Stomach (tissue), 9 donors: Measurements from ENCODE around the gene TANGO6. TPM values are rescaled to one million over a fixed set of nuclear protein-coding genes. Genes with fewer than 3 reads are reported as not detected.

Source experiments
- DNase-seq, 2 donors: peaks; one replicate each; pipeline versions ENCODE4 v3.0.0 to v3.0.0-alpha.2; 2013 to 2019
- H3K27ac ChIP-seq, 5 donors: fragments of 200-600 bp in 4 of 5; sonication (generic) in 4 of 5; one replicate each; pipeline ENCODE4 v1.5.1; 2013 to 2019; ENCODE audit warnings: mild to moderate bottlenecking in 1 of 5, moderate library complexity in 1 of 5
- H3K27me3 ChIP-seq, 3 donors: fragments of 200-600 bp; sonication (generic); one replicate each; pipeline ENCODE4 v1.5.1; 2017 to 2019; ENCODE audit warnings: mixed run types in 1 of 3
- H3K36me3 ChIP-seq, 4 donors: fragments of 200-600 bp; sonication (generic); 1 replicate in 3 of 4; 2 replicates in 1 of 4; pipeline ENCODE4 v1.5.1; 2016 to 2019
- H3K4me1 ChIP-seq, 4 donors: fragments of 200-600 bp; sonication (generic); one replicate each; pipeline ENCODE4 v1.5.1; 2016 to 2019
- H3K4me3 ChIP-seq, 4 donors: fragments of 200-600 bp; sonication (generic) in 3 of 4; one replicate each; pipeline ENCODE4 v1.5.1; 2016 to 2019; ENCODE audit warnings: mild to moderate bottlenecking in 1 of 4
- H3K9me3 ChIP-seq, 4 donors: fragments of 200-600 bp; sonication (generic); one replicate each; pipeline ENCODE4 v1.5.1; 2016 to 2019
- EP300 ChIP-seq: sonication (generic); formaldehyde crosslinking; IDR thresholded peaks from one replicate; pipeline ENCODE4 v1.6.1; 2017; ENCODE audit warnings: antibody characterized with exemption
- POLR2A ChIP-seq, 4 donors: fragments of 450-650 bp; IDR thresholded peaks; one replicate each; pipeline ENCODE4 v1.6.1; 2016; ENCODE audit warnings: antibody characterized with exemption in 4 of 4, control low read depth in 2 of 4, mild to moderate bottlenecking in 1 of 4, moderate library complexity in 1 of 4
- POLR2AphosphoS5 ChIP-seq, 3 donors: sonication (generic); formaldehyde crosslinking; IDR thresholded peaks; one replicate each; pipeline ENCODE4 v1.6.1; 2016; ENCODE audit warnings: antibody characterized with exemption in 3 of 3
- WGBS, 5 donors: extraction: QIAGEN DNeasy Blood & Tissue Kit in 3 of 5; methylation state at CpG; one replicate each; pipeline versions ENCODE4 v1.1.5 to v1.1.7; 2013 to 2018; 5-methylcytosine and 5-hydroxymethylcytosine counted together
- intact Hi-C: fragments of 100-400 bp; cut with DNase I; formaldehyde crosslinking; loops from one replicate; pipeline ENCODE4 v1.15.1; 2023; ENCODE audit warnings: low total_unique reads
- polyA plus RNA-seq, 3 donors: library from polyadenylated mRNA; stranded (reverse); fragments of 200-250 nt; gene quantifications; one replicate each; pipeline ENCODE4 v1.2.3, GENCODE V29; 2013
- total RNA-seq, 5 donors: library from RNA; depleted of rRNA; stranded (reverse); fragments of >200 nt; gene quantifications; one replicate each; pipeline versions ENCODE4 v1.1.0 to v1.2.3, GENCODE V29; 2014 to 2016
- TF ChIP-seq, protein P1 (sequence below), 7 experiments: fragments of 450-650 bp in 4 of 7; fragments of 200-600 bp in 3 of 7; sonication (generic) in 3 of 7; IDR thresholded peaks; one replicate each; pipeline ENCODE4 v1.5.1; 2016 to 2019; ENCODE audit warnings: antibody characterized with exemption in 7 of 7, control low read depth in 2 of 7, mild to moderate bottlenecking in 1 of 7
- donor health status: healthy with polysubstance abuse.
- donor health status: Bipolar disorder and iron deficiency.
- donor health status: healthy.

TANGO6 gene
- total and polyA plus RNA-seq, 8 donors: 2.2 to 32.7 (median 11.4) TPM

DNA sequence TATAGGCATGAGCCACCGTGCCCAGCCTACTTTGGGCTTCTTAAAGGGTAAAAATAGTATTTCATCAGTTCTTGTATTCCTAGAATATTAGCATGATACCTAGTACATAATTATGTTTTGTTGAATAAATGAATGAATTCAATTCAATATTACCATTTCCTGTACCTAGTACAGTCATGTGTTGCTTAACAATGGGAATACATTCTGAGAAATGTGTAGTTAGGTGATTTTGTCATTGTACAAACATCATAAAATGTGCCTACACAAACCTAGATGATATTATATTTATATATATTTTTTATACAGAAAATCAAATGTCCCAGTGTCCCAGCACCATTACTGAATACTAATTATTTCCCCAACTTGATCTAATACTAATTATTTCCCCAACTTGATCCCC, 176.5 kb downstream of the TANGO6 start:
- Histone ChIP-seq H3K4me1 (peaks cover 0 to 6% (median 3%) of the 10 kb centered on the region in 4 donors), H3K27me3 (no peaks in the 10 kb centered on the region), H3K9me3 (no peaks in the 10 kb centered on the region), H3K27ac (no peak overlapping the region), H3K36me3 (peaks cover 3 to 26% (median 18%) of the 10 kb centered on the region in 4 donors), H3K4me3 (no peak overlapping the region)
- intact Hi-C loops: no loop called here
- TF ChIP-seq POLR2A (IDR thresholded peaks at IDR 0.05): no peak
- no peak for TF ChIP-seq EP300
- no peak for TF ChIP-seq POLR2AphosphoS5 (IDR thresholded peaks at IDR 0.05)
- TF ChIP-seq, protein P1, sequence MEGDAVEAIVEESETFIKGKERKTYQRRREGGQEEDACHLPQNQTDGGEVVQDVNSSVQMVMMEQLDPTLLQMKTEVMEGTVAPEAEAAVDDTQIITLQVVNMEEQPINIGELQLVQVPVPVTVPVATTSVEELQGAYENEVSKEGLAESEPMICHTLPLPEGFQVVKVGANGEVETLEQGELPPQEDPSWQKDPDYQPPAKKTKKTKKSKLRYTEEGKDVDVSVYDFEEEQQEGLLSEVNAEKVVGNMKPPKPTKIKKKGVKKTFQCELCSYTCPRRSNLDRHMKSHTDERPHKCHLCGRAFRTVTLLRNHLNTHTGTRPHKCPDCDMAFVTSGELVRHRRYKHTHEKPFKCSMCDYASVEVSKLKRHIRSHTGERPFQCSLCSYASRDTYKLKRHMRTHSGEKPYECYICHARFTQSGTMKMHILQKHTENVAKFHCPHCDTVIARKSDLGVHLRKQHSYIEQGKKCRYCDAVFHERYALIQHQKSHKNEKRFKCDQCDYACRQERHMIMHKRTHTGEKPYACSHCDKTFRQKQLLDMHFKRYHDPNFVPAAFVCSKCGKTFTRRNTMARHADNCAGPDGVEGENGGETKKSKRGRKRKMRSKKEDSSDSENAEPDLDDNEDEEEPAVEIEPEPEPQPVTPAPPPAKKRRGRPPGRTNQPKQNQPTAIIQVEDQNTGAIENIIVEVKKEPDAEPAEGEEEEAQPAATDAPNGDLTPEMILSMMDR (IDR thresholded peaks at IDR 0.05): no peak
- 84 to 100% (median 94%) methylated on average over 1 of the region's 1 CpG for WGBS, 5 donors
- no peak for DNase-seq

DNA sequence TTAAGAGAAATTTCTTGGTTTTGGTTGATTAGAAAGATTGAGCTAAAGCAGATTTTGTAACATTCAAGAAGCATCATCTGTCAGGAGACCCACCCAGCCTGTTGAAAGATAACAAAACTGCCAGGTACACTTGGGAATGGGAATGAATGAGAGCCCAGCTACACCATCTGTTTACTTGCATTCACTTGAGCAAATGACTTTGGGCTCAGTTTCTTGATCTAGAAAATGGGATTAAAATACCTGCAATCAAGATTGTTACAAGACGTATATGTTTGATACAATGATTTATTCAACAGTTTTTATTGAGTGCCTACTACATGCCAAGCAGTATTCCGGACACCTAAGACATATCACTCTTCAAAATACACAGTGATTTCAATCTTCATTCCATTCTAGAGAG, 185.8 kb downstream of the TANGO6 start:
- 91 to 98% (median 95%) methylated on average over 2 of the region's 2 CpGs for WGBS, 5 donors
- intact Hi-C loops: no loop called here
- Histone ChIP-seq H3K27ac (no peak overlapping the region), H3K4me1 (peaks cover 0 to 8% (median 5%) of the 10 kb centered on the region in 4 donors), H3K4me3 (no peak overlapping the region), H3K27me3 (no peaks in the 10 kb centered on the region), H3K9me3 (no peaks in the 10 kb centered on the region), H3K36me3 (peaks cover 0 to 42% (median 26%) of the 10 kb centered on the region in 4 donors)
- TF ChIP-seq, protein P1 (IDR thresholded peaks at IDR 0.05): no peak
- TF ChIP-seq POLR2A (IDR thresholded peaks at IDR 0.05) (no peak), EP300 (no peak), POLR2AphosphoS5 (IDR thresholded peaks at IDR 0.05) (no peak)
- no peak for DNase-seq

DNA sequence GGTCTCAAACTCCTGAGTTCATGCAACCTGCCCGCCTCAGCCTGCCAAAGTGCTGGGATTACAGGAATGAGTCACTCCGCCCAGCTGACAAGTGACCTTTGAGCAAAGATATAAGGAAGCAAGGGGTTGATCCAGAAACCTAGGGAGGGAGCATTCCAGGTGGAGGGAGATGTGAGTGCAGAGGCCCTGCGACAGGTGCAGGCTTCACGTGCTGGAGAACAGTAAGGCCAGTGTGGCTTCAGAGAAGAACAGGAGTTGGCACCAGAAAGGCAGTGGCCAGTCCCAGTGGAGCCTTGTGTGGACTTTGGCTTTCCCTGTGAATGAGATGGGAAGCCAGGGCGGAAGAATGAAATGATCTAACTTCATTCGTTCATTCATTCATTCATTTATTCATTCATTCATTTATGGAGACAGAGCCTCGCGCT, 188.6 kb downstream of the TANGO6 start:
- H3K27ac ChIP-seq: peak overlapping the region in 2 of 5 donors; percentile 9 to 16
- intact Hi-C loops: no loop called here
- peaks cover 0 to 22% (median 15%) of the 10 kb centered on the region in 4 donors for H3K36me3 ChIP-seq
- 57 to 78% (median 66%) methylated on average over 8 of the region's 8 CpGs for WGBS, 5 donors
- peak in 1 of 3 donors; percentile 82 for TF ChIP-seq POLR2AphosphoS5 (IDR thresholded peaks at IDR 0.05)
- TF ChIP-seq POLR2A (IDR thresholded peaks at IDR 0.05): no peak
- no peak for TF ChIP-seq EP300
- TF ChIP-seq, protein P1 (IDR thresholded peaks at IDR 0.05): no peak
- no peaks in the 10 kb centered on the region for H3K27me3 ChIP-seq
- no peak overlapping the region for H3K4me3 ChIP-seq
- peak; percentile 70 to 90 for DNase-seq
- H3K4me1 ChIP-seq: peaks cover 0 to 8% (median 5%) of the 10 kb centered on the region in 4 donors
- no peaks in the 10 kb centered on the region for H3K9me3 ChIP-seq

DNA sequence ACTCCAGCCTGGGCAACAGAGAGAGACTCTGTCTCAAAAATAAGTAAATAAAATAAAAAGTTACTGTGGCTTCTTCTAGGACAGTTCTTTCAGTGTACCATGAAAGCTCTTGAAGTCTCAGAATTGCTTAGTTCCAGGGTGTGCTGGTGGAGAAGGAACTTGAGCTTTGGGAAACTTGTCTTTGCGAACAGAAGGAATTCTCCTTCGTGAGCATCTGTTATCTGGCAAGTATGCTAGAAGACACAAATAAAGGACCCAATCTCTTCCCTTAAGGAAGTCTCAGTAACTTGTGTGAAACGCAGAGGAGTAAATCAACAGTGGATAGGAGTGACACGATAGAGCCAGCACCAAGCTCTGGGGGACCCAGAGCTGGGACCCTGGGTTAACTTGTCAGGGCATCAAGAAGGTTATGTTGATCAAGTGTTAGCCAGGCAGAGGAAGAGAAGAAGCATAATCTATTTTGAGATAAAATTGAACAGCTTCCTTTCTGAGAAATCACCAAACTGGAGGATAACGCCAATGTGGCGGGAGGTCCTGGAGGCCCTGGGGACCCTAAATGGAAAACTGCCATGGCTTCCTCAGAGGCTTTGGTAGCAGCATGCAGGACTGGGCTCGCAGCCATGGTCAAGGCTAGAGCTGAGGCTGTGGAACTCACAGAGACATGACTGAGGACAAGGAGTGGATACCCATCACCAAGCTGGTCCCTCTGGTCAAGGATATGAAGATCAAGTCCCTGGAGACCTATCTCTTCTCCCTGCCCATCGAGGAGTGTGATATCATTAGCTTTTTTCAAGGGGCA, 190.0 kb downstream of the TANGO6 start:
- H3K4me1 ChIP-seq: peaks cover 0 to 11% (median 6%) of the 10 kb centered on the region in 4 donors
- no peak overlapping the region for H3K27ac ChIP-seq
- H3K9me3 ChIP-seq: no peaks in the 10 kb centered on the region
- TF ChIP-seq, protein P1 (IDR thresholded peaks at IDR 0.05): no peak
- TF ChIP-seq EP300: no peak
- no peak for TF ChIP-seq POLR2A (IDR thresholded peaks at IDR 0.05)
- 82 to 96% (median 92%) methylated on average over 8 of the region's 8 CpGs for WGBS, 5 donors
- intact Hi-C loops: no loop called here
- H3K27me3 ChIP-seq: no peaks in the 10 kb centered on the region
- DNase-seq: no peak
- peaks cover 0 to 22% (median 15%) of the 10 kb centered on the region in 4 donors for H3K36me3 ChIP-seq
- no peak overlapping the region for H3K4me3 ChIP-seq
